PC-9 (cell line): ENCODE measurements around the gene JMJD1C. TPM values are rescaled to one million over a fixed set of nuclear protein-coding genes. Genes with fewer than 3 reads are reported as not detected.

Experiments
- BruUV-seq: library from RNA; stranded (reverse); fragments of 400-500 nt; replicated peaks from 2 replicates; lab custom pipeline; 2021; lab: Mats Ljungman, UMichigan
- CTCF ChIA-PET: fragments of 300-600 bp; sonication (Branson Sonifier 250); formaldehyde crosslinking; loops from one replicate; lab custom pipeline; 2022; ENCODE audit warnings: antibody characterized with exemption; lab: Charles Lee
- POLR2A ChIA-PET: fragments of 300-600 bp; sonication (Branson Sonifier 250); formaldehyde crosslinking; loops from one replicate; lab custom pipeline; 2022; ENCODE audit warnings: antibody characterized with exemption; ENCODE audit not compliant: unreplicated experiment; lab: Charles Lee
- DNase-seq, 2 experiments: peaks; one replicate each; pipeline versions ENCODE4 v3.0.0 to v3.0.0-alpha.2; 2015 to 2022; ENCODE audit warnings: mixed read lengths in 1 of 2
- H2AFZ ChIP-seq: fragments of 200-600 bp; sonication (generic); 2 replicates; pipeline ENCODE4 v1.8.1; 2017; ENCODE audit warnings: antibody characterized with exemption
- H3F3A ChIP-seq: fragments of 200-600 bp; sonication (generic); 2 replicates; pipeline ENCODE4 v1.8.1; 2017; ENCODE audit warnings: antibody characterized with exemption, mild to moderate bottlenecking, low read depth; ENCODE audit not compliant: insufficient read depth
- H3K27ac ChIP-seq: fragments of 200-600 bp; sonication (generic); 2 replicates; pipeline ENCODE4 v1.6.1; 2016; ENCODE audit warnings: mixed run types
- H3K27me3 ChIP-seq: fragments of 200-600 bp; sonication (generic); 2 replicates; pipeline ENCODE4 v1.6.1; 2016; ENCODE audit warnings: low read depth, mixed run types; ENCODE audit not compliant: insufficient read depth
- H3K36me3 ChIP-seq: fragments of 200-600 bp; sonication (generic); 2 replicates; pipeline ENCODE4 v1.6.1; 2016; ENCODE audit warnings: low read depth, mixed run types
- H3K4me1 ChIP-seq: fragments of 200-600 bp; sonication (generic); replicated peaks from 2 replicates; pipeline ENCODE4 v1.6.1; 2016; ENCODE audit warnings: mixed run types; ENCODE audit not compliant: insufficient read depth
- H3K4me2 ChIP-seq: fragments of 200-600 bp; sonication (generic); 2 replicates; pipeline ENCODE4 v1.6.1; 2017; ENCODE audit warnings: mixed run types
- H3K4me3 ChIP-seq: fragments of 200-600 bp; sonication (generic); 2 replicates; pipeline ENCODE4 v1.6.1; 2016; ENCODE audit warnings: mixed run types
- H3K79me2 ChIP-seq: fragments of 200-600 bp; sonication (generic); 2 replicates; pipeline ENCODE4 v1.6.1; 2017; ENCODE audit warnings: low read depth, mixed run types
- H3K9me2 ChIP-seq: fragments of 200-600 bp; sonication (generic); 2 replicates; pipeline ENCODE4 v1.8.1; 2017; ENCODE audit warnings: mild to moderate bottlenecking; ENCODE audit not compliant: insufficient read depth
- H3K9me3 ChIP-seq: fragments of 200-600 bp; sonication (generic); 2 replicates; pipeline ENCODE4 v1.8.1; 2016; ENCODE audit warnings: low read depth; ENCODE audit not compliant: insufficient read depth
- H4K20me1 ChIP-seq: fragments of 200-600 bp; sonication (generic); 2 replicates; pipeline ENCODE4 v1.8.1; 2017; ENCODE audit not compliant: insufficient read depth
- CTCF ChIP-seq: fragments of 200-600 bp; sonication (generic); conservative IDR thresholded peaks from 2 replicates; pipeline ENCODE4 v1.6.1; 2017; ENCODE audit warnings: mixed run types, antibody characterized with exemption, mild to moderate bottlenecking, moderate library complexity
- EZH2 ChIP-seq: fragments of 200-600 bp; sonication (generic); IDR thresholded peaks from 2 replicates; pipeline ENCODE4 v1.8.0; 2017; ENCODE audit warnings: antibody characterized with exemption, low read depth
- intact Hi-C: fragments of 100-400 bp; cut with micrococcal nuclease; formaldehyde crosslinking; loops from one replicate; pipeline ENCODE4 v1.10.0; 2022; ENCODE audit not compliant: unreplicated experiment
- total RNA-seq: library from RNA; stranded (reverse); gene quantifications from 2 replicates; pipeline ENCODE4 v1.2.3, GENCODE V29; 2021

JMJD1C gene
- total RNA-seq, 1 experiment from 2014 or later, result 78.7 TPM

- Histone ChIP-seq H3K27ac (no peak overlapping the region), H3K9me2 (no peaks in the 10 kb centered on the region), H3K79me2 (peaks cover 46% of the 10 kb centered on the region), H4K20me1 (no peaks in the 10 kb centered on the region), H3F3A (peaks cover 3% of the 10 kb centered on the region; the same call in 1 of the 2 replicates), H3K4me3 (no peak overlapping the region), H2AFZ (no peak overlapping the region), H3K36me3 (no peaks in the 10 kb centered on the region), H3K27me3 (no peaks in the 10 kb centered on the region), H3K4me2 (no peak overlapping the region), H3K4me1 (no peaks in the 10 kb centered on the region), H3K9me3 (no peaks in the 10 kb centered on the region)
- intact Hi-C loops, result no loop called here
- no TSS peak for BruUV-seq
- DNase-seq, result no peak
- ChIA-PET POLR2A (no interaction called here), CTCF (no interaction called here)
- TF ChIP-seq EZH2, result no peak
- TF ChIP-seq CTCF, result no peak
These were observed 18.2 kb upstream of the JMJD1C start for GRCh38 chr10:63483983-63484382.

- no peak overlapping the region for H3K4me2 ChIP-seq
These were observed 16.1 kb upstream of the JMJD1C start for GRCh38 chr10:63481815-63482421.

GRCh38 chr10:63480237-63480636 lies 14.5 kb upstream of the JMJD1C start:
- peaks cover 3% of the 10 kb centered on the region; the same call in 1 of the 2 replicates for H3F3A ChIP-seq
- no peak overlapping the region for H3K4me3 ChIP-seq
- H3K79me2 ChIP-seq, result peaks cover 57% of the 10 kb centered on the region
- no peak for TF ChIP-seq CTCF
- TF ChIP-seq EZH2, result no peak
- ChIA-PET CTCF (no interaction called here), POLR2A (no interaction called here)
- no peaks in the 10 kb centered on the region for H3K9me3 ChIP-seq
- BruUV-seq, result no TSS peak
- DNase-seq, result no peak
- no peaks in the 10 kb centered on the region for H3K36me3 ChIP-seq
- no peak overlapping the region for H3K27ac ChIP-seq
- H3K4me1 ChIP-seq, result 0 out of 2 replicates have a peak, but pooled peaks cover 7% of the 10 kb centered on the region
- H3K4me2 ChIP-seq, result no peak overlapping the region
- intact Hi-C loops, result no loop called here
- no peaks in the 10 kb centered on the region; the same call in 1 of the 2 replicates for H4K20me1 ChIP-seq
- no peak overlapping the region for H2AFZ ChIP-seq
- no peaks in the 10 kb centered on the region for H3K9me2 ChIP-seq
- no peaks in the 10 kb centered on the region for H3K27me3 ChIP-seq

More at GRCh38 chr10:63481815-63482421, 16.1 kb upstream of the JMJD1C start:
- Histone ChIP-seq H4K20me1 (no peaks in the 10 kb centered on the region; the same call in 1 of the 2 replicates), H3F3A (peaks cover 3% of the 10 kb centered on the region; the same call in 1 of the 2 replicates), H3K27ac (no peak overlapping the region), H3K36me3 (no peaks in the 10 kb centered on the region), H3K4me1 (0 out of 2 replicates have a peak, but pooled peaks cover 4% of the 10 kb centered on the region), H3K79me2 (peaks cover 48% of the 10 kb centered on the region), H3K9me3 (no peaks in the 10 kb centered on the region), H2AFZ (no peak overlapping the region), H3K9me2 (no peaks in the 10 kb centered on the region), H3K4me3 (no peak overlapping the region), H3K27me3 (no peaks in the 10 kb centered on the region)
- DNase-seq, result no peak
- intact Hi-C loops, result no loop called here
- ChIA-PET CTCF (no interaction called here), POLR2A (interaction anchor here (0.7 kb wide), 1 partner anchor 9 kb away, joined by 3 read pairs; no protein-coding TSS in a partner anchor)
- no TSS peak for BruUV-seq
- TF ChIP-seq EZH2, result no peak
- TF ChIP-seq CTCF, result no peak
